GM19397 (cell line): ENCODE measurements around the gene EEF2K.

Experiments
- ATAC-seq: cut with Tn5 transposase; IDR thresholded peaks from one replicate; pipeline ENCODE4 v1.9.1; 2021; ENCODE audit warnings: mild to moderate bottlenecking, moderate library complexity; ENCODE audit not compliant: unreplicated experiment

Gene EEF2K

DNA sequence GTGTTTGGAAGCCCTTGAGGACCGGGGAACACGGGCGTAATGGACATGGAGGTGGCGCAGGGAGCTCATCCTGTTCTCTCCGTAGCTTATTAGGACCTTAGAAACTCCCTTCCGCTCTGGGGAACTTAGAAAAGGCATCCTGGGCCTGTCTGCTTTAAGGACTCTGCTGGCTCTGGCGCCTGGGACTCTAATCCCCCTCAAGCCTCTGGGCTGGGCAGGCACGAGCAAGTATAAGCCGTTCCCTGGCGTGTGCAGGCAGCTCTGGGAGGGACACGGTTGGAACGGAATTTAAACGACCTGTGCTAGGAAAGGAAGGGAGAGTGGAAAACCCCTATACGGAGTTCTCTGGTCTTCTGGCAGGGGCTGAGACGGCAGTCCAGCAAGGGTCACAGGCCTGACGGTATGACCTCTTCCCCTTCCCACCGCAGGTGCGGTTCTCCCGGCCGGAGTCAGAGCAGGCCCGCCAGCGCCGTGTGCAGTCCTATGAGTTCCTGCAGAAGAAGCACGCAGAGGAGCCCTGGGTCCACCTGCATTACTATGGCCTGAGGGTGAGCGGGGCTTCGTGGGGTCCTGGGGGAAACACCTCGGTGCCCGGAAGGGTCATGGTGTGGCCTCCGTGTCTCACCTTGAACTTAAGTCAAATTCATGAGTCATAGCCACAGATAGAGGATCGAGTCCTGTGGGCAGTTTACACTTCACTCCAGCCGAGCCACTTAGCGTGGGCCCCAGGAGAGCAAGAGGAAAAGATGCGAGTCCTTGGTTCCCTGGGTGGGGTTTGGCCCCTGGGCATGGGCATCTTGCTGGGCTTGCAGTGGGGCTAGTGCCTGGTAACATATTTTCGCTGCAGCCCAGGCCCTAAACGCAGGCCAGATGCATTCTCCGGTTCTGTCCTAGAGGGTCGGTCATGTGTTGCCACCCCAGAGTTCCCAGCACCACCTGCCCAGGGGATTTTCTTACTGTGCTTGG, 108.9 kb downstream of the EEF2K start:
- no peak for ATAC-seq

DNA sequence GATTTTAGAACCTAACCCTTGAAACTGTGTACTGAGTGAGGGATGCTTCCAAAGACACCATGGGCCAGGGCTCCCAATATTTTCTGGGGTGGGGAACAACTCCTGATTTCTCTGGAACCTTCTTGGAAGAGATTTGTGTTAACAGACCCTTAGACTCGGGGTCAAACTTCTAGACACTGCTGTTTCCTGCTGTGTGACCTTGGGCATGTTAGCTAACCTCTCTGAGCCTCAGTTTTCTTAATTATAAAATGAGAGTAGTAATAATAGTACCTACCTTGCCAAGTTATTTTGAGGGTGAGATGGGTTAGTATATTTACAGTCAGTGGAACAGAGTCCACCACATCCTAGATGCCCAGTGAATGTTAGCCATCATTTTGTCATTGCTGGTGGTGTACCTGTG, 109.9 kb downstream of the EEF2K start:
- no peak for ATAC-seq

DNA sequence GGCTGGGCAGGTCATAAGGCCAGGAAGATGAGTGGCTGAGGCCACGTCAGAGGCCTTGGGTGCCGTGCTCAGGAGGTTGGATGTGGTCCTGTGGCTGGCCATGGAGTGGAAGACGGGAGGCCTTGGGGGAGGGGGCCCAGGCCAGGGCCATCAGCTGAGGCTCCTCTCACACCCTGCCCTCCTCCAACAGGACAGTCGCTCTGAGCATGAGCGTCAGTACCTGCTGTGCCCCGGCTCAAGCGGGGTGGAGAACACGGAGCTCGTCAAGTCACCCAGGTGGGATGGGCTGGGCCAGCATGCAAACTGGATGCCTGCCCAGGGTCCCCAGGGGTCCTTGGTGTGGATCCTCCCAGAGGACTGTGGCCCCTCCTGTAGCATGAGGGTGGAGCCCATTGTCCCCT, 110.3 kb downstream of the EEF2K start:
- ATAC-seq: no peak

DNA sequence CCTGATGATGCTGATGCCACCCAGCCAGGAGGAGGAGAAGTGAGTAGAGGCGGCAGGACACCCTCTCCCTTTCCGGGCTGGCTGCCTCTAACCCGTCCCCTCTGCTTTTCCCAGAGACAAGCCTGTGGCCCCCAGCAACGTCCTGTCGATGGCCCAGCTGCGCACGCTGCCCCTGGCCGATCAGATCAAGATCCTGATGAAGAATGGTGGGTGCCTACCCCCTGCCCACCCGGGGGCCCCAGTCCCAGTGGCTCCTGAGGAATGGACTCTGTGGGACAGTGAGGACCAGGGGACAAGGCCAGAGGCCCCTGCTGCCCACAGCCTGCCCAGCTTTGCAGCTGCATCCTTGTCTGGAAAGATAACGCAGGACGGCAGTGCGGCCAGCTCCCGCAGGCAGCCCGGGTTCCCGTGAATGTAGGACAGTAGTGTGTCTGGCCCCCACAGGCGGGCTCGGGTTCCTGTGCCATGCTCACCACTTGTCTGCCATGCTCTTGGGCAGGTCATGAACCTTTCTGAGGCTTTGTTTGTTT, 111.0 kb downstream of the EEF2K start:
- no peak for ATAC-seq

DNA sequence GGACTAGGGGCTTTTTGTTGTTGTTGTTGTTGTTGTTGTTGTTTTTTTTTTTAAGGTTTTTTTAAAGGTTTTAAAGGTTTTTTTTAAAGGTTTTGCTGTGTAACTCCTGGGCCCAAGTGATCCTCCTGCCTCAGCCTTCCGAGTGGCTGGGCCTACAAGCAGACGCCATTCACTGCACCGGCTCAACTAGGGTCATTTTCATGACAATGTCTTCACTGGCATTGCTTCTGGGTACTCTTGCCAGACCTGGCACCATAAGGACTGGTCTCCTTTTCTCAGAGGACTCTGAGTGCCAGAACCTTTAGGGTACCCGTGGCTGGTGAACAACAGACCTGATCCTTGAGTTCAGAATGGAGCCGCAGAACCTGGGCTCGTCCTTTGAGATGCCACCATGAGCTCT, 111.5 kb downstream of the EEF2K start:
- ATAC-seq: no peak

DNA sequence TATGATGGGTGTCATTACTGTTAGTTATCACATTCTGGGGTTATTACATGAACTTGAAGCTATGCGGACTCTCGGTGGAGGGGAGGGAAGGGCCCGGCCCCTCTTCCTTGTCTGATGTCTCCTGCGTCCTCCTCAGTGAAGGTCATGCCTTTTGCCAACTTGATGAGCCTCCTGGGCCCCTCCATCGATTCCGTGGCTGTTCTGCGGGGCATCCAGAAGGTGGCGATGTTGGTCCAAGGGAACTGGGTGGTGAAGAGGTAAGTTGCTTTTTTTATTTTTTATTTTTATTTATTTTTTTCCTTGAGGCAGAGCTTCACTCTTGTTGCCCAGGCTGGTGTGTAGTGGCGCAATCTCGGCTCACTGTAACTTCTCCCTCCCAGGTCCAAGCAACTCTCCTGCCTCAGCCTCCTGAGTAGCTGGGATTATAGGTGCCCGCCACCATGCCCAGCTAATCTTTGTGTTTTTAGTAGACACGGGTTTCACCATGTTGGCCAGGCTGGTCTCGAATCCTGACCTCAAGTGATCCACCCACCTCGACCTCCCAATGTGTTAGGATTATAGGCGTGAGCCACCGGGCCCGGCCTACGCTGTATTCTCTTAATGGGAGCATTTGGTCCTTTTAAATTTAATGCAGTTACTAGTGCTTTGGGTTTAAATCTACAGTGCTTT, 112.7 kb downstream of the EEF2K start:
- ATAC-seq: no peak

DNA sequence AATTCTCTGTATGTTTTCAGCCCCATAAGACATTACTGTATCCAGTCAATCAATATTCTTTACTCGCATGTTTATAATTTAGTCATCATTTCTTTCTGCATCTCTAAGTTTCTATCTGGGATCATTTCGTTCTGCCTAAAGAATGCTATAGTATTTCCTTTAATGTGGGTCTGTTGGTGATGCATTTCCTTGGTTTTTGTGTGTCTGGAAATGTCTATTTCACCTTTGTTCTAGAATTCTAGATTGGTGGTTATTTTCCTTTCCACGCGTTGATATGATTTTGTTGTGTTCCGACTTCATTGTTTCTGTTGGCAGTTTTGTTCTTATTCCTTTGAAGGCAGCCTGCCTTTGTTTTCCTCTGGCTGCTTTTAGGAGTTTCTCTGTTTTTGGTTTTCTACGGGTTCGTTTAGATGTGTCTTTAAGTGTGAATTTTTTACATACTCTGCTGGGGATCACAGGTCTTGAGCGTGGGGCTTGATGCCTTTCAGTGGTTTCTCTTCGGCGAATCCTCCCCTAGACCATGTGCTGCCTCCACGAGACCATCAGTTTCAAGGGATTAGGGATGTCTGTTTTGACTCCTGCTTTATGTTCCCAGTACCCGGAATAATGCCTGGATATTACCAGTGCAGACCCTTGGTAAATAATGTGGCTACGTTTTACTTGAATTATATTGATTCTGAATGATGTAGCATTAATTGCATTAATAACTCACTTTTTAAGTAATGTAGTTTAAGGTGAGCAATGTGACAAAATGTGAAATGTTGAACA, 114.7 kb downstream of the EEF2K start:
- no peak for ATAC-seq

DNA sequence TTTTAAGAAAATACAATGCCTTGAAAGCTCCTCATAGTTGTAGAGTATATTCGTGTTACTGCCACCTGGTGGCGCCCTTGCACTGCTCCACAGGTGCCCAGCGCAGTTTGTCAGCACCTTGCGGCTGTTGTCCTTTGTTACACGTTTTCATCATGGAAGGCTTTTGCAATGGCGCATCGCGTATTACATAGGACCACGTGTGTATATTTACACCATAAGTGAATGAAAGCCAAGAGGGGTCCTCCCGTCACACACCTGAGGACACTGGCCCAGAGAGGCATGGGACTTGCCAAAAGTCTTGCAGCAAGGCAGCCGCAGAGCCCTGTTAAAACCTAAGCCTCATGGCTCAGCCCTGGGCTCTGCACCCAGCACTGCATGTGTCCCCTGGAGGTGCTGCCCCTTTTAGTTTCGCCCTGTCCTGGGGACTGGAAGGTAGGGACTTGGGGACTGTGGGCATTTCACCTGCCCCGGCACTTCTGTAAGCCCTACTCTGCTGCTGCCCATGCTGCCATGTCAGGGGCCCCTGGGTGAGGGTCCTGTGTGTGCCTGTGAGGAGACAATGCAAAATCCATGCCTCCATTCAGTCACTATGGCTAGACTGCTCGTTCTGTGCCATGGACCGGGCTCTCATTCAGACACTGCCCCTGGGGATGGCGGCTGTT, 115.4 kb downstream of the EEF2K start:
- ATAC-seq: no peak

DNA sequence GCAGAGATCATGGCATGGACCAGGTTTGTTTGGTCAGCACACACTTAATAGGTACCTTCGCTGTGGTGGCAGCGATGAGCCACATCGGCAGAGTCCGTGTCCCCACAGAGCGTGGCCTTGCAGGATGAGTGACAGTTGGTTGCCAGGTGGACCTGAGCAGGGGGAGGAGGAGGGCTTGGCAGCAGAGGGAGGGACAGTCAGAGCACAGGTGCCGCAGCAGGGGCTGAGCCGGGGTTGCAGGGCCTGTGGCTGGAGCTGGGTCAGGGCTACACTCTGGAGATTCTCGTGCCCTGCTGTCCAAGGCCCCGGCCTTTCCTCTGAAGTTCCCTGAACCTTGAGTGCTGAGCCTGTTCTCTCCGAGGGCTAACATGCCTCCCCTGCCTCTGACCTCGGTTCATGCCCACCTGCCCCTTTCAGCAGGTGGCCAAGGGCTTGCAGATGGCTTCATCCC, 116.0 kb downstream of the EEF2K start:
- no peak for ATAC-seq

DNA sequence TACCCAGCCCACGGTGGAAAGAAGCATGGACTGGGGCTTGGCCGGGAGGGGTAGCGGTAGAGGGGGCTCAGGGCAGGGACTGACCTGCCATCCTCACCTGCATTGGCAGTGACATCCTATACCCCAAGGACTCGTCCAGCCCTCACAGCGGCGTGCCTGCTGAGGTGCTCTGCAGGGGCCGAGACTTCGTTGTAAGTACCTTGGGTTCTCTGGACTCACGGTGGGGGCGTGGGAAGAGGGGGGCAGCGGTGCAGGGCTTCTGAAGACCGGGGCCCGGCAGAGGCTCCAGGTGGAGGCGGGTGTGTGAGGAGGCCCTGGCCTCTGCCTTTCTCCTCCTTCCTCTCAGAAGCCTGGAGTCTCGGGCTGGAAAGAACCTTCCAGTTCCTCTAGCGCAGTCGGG, 116.7 kb downstream of the EEF2K start:
- no peak for ATAC-seq

DNA sequence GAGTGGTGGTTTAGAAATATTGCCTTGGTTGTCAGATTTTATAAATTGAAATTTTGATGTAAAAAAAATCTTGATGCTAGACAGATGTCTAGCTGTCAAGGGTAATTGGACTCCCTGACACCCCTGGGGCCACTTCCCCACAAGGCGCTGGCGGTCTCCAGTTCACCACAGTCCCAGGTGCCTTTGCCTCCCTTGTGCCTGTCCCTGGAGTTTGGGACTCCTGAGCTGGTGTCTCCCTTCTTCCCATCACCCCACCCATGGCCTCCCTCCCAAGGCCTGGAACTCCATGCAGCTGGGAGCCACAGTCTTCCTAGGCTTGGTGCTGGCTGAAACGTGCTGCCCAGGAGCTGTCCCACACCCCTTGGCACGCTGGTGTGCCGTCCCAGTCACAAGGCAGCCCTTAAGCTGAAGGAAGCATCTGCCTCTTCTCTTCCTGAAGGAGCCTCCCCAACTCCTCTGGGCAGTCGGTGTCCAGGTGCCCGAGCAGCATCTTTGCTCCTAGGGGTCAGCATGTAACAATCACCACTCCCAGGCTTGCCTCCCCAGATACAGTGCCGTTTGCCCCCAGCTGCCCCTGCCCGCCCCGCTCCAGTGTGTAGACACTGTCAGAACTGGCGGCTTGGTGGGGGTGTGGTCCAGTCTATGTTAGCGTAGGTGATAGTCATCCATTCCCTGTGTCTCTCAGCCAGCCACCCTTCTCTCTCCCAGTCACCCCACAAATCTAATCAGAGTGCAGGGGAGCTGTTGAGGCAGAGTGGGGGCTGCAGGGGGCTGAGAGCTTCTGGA, 117.3 kb downstream of the EEF2K start:
- no peak for ATAC-seq

DNA sequence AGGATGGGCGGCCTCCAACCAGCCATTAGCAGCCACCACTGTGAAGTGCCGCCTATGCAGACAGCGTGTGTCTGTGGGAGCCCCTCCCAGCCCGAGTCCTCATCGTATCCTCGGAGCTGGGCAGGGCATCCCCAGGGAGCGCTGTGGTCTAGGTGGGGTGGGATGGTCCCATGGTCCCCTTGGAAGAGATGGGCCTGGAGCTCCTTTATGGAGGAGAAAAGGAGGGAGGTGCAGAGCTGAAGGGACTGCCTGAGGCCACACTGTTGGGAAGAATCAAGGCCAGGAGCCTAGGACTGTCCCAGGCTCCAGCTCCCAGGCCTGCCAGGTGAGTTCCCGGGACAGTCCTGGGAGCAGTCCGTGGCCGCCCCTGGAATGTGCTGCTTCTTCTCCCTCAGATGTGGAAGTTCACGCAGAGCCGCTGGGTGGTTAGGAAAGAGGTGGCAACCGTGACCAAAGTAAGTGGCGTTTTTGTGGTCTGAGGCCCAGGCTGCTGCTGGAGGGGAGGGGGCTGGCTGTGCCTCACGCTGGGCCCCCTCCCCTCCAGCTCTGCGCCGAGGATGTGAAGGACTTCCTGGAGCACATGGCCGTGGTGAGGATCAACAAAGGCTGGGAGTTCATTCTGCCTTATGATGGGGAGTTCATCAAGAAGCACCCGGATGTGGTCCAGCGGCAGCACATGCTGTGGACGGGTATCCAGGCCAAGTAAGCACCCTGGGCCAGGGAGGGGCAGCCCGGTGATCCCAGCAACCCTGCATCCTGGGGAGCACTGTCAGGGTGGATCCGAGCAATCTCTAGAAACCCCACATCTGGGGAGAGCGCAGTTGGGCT, 118.1 kb downstream of the EEF2K start:
- no peak for ATAC-seq

DNA sequence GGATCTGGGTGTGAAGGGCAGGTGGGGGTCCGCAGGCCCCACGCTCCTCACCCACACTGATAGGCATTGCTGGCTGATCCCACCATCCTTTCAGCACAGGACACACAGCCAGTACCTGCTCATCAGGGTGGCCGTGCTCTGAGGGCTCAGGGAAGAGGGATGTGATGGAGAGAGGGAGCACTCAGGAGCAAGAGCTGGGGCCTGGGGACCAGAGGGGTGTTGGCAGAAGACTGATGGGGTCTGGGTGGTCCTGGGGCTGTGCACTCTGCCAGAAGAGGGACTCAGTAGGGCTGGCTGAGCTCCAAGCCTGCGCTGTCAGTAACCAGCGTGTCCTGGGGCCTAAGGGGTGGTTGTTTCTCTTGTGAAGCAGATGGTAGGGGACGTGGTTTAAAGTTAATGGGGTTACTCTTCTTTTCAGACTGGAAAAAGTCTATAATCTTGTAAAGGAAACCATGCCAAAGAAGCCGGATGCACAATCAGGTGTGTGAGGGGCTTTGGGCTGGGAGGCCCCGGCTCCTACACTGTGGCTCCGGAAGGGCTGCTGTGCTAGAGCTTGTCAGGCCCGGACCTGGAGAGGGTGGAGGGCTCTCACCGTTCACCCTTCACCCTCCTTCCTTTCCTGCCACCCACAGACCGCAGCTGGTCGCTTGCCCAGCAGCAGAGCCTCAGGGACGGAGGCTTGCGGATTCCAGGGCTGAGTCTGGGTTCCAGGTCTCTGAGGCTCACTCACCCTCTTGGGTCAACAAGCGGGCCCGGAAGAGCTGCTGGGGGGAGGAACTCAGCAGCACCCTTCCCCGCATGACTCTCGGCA, 118.9 kb downstream of the EEF2K start:
- no peak for ATAC-seq

DNA sequence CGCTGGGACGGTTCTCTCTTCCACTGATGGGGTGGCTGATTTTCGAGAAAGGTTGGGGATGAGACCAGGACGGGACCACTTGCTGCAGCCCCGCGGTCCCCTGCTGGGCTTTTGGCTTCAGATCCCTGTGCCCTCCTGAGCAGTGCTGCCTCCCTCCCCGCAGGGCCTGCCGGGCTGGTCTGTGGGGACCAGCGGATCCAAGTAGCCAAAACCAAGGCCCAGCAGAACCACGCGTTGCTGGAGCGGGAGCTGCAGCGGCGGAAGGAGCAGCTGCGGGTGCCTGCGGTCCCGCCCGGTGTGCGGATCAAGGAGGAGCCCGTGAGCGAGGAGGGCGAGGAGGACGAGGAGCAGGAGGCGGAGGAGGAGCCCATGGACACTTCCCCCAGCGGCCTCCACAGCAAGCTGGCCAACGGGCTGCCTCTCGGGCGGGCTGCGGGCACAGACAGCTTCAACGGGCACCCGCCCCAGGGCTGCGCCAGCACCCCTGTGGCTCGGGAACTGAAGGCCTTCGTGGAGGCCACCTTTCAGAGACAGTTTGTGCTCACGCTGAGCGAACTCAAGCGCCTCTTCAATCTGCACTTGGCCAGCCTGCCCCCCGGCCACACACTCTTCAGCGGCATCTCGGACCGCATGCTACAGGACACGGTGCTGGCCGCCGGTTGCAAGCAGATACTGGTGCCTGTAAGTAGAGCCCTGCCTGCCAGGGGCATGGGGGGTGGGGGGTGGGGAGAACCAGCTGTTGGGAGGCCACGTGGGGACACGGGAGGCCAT, 119.7 kb downstream of the EEF2K start:
- no peak for ATAC-seq

DNA sequence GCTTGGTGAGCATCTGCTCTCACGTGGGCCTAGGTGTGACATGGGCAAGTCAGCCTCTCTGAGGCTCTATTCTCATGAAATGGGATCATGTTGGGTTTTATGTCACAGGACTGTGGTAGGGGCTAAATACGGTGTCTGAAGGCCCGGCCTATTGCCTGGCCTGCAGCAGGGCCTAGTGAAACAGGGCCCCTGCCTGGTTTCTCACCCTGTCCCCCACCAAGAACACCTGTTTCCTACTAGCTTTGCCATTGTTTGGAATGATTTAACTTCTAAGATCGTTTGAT, 120.2 kb downstream of the EEF2K start:
- no peak for ATAC-seq

DNA sequence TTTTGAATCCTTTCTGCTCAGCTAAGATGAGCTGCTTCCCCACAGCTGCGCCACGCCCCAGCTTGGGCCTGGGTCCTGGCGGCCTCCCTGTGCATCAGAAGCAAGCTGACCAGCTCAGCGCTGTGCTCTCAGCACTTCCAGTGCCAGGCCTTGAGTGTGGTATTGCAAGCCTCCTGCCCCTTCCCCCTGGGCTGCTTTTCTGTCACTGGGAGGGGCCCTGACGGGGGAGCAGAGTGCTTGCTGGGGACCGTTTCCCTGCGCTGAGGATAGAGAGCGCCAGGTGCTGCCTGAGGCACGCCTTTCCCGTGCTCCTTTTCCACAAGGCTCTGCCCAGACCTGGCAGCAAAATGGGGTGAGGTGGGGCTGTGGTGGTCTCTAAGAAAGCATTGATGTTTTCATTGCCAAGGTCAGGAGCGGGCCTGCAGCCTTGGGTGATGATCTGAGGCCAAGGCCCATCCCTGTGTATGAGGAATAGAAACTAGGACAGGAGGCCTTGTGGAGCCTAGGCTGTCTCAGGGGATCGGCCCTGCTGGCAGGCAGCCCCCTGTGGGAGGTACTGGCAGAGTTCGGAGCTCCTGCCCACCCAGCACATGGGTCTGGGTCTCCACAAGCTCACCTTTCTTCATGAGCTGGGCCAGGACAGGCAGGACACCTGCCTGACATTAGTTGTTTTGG, 120.8 kb downstream of the EEF2K start:
- ATAC-seq: no peak

DNA sequence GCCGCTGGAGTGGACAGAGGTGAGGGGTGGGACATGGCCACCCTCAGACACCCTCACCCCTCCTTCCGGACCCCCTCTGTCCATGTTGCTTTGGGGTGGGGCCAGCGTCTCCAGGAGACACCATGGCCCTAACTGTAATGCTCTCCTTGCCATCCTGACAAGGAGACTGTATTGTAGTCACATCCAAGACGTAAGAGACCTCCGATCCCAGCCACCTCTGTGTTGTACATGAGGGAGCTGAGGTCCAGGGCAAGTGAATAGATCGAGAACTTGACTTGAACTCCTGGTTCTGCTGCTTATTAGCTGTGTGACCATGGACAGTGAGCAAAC, 121.3 kb downstream of the EEF2K start:
- ATAC-seq: no peak
